H1 (cell line): Measurements from ENCODE around the gene KRT3. TPM values are rescaled to one million over a fixed set of nuclear protein-coding genes. Genes with fewer than 3 reads are reported as not detected.
A peak's percentile ranks its signal among the peaks of the same experiment; 100 is the strongest.

Experiments
- CTCF ChIA-PET: fragments of 300-600 bp; sonication (Branson Sonifier 250); formaldehyde crosslinking; loops from one replicate; lab custom pipeline; 2021; ENCODE audit not compliant: partially characterized antibody; lab: Charles Lee
- POLR2A ChIA-PET: fragments of 300-600 bp; sonication (Branson Sonifier 250); formaldehyde crosslinking; loops from one replicate; lab custom pipeline; 2021; ENCODE audit warnings: inconsistent platforms; ENCODE audit not compliant: partially characterized antibody; lab: Charles Lee
- DNase-seq, 2 experiments: peaks; one replicate each; pipeline versions ENCODE4 v3.0.0 to v3.0.0-alpha.2; 2010 to 2022; ENCODE audit warnings: low spot score in 2 of 2, low read depth in 1 of 2, mixed read lengths in 1 of 2
- FAIRE-seq: peaks from 2 replicates; lab custom pipeline; 2011; peaks lifted over from hg19 to GRCh38; lab: Jason Lieb, UNC
- H2AFZ ChIP-seq: 2 replicates; pipeline ENCODE4 v1.8.1; 2012; ENCODE audit warnings: low read length, inconsistent platforms
- H2AK5ac ChIP-seq: 2 replicates; pipeline ENCODE4 v1.6.1; 2013; ENCODE audit warnings: low read depth, low read length
- H2BK120ac ChIP-seq: replicated peaks from 2 replicates; pipeline ENCODE3; 2013; ENCODE audit warnings: low read depth, low read length, inconsistent platforms
- H2BK12ac ChIP-seq: 2 replicates; pipeline ENCODE4 v1.6.1; 2013; ENCODE audit warnings: low read depth, low read length
- H2BK15ac ChIP-seq: 2 replicates; pipeline ENCODE4 v1.6.1; 2013; ENCODE audit warnings: low read length
- H2BK20ac ChIP-seq: 2 replicates; pipeline ENCODE4 v1.6.1; 2013; ENCODE audit warnings: low read length
- H2BK5ac ChIP-seq: 2 replicates; pipeline ENCODE4 v1.6.1; 2013; ENCODE audit warnings: low read depth, low read length
- H3K14ac ChIP-seq: 2 replicates; pipeline ENCODE4 v1.6.1; 2013; ENCODE audit warnings: inconsistent platforms; ENCODE audit not compliant: insufficient read length
- H3K18ac ChIP-seq: 2 replicates; pipeline ENCODE4 v1.6.1; 2013; ENCODE audit warnings: low read length; ENCODE audit errors: extremely low read depth
- H3K23ac ChIP-seq: 2 replicates; pipeline ENCODE4 v1.6.1; 2013; ENCODE audit warnings: inconsistent platforms; ENCODE audit not compliant: insufficient read length
- H3K23me2 ChIP-seq: 2 replicates; pipeline ENCODE4 v1.6.1; 2013; ENCODE audit warnings: low read depth, low read length
- H3K27ac ChIP-seq: 2 replicates; pipeline ENCODE4 v1.6.1; 2011; ENCODE audit warnings: low read depth, low read length, inconsistent platforms
- H3K27me3 ChIP-seq, 4 experiments: replicated peaks in 1 of 4; 1 replicate in 1 of 4; 2 replicates in 3 of 4; pipeline versions ENCODE4 v1.6.1 to v1.8.1; 2011 to 2013; ENCODE audit warnings: low read length in 3 of 4, mild to moderate bottlenecking in 3 of 4, inconsistent platforms in 2 of 4, mixed read lengths in 2 of 4, moderate library complexity in 1 of 4; ENCODE audit not compliant: control insufficient read depth in 3 of 4, insufficient read depth in 3 of 4; ENCODE audit errors: extremely low read depth in 1 of 4
- H3K36me3 ChIP-seq, 4 experiments: 2 replicates each; pipeline versions ENCODE4 v1.6.1 to v1.8.1; 2011 to 2013; ENCODE audit warnings: mild to moderate bottlenecking in 4 of 4, low read length in 3 of 4, moderate library complexity in 2 of 4, control low read depth in 1 of 4, inconsistent platforms in 1 of 4; ENCODE audit not compliant: insufficient read depth in 4 of 4, control insufficient read depth in 2 of 4
- H3K4ac ChIP-seq: replicated peaks from 2 replicates; pipeline ENCODE3; 2013; ENCODE audit warnings: low read length, low read depth, mixed read lengths, inconsistent platforms; ENCODE audit not compliant: insufficient read length
- H3K4me1 ChIP-seq, 4 experiments: replicated peaks in 1 of 4; 1 replicate in 1 of 4; 2 replicates in 3 of 4; pipeline versions ENCODE4 v1.6.1 to v1.8.1; 2011 to 2013; ENCODE audit warnings: low read length in 3 of 4, inconsistent platforms in 2 of 4, mixed read lengths in 1 of 4; ENCODE audit not compliant: insufficient read depth in 4 of 4, control insufficient read depth in 3 of 4
- H3K4me2 ChIP-seq, 2 experiments: 2 replicates each; pipeline versions ENCODE4 v1.6.1 to v1.8.1; 2011 to 2013; ENCODE audit warnings: low read depth in 2 of 2, low read length in 2 of 2, control low read depth in 1 of 2, inconsistent platforms in 1 of 2, mild to moderate bottlenecking in 1 of 2; ENCODE audit not compliant: insufficient read depth in 1 of 2
- H3K4me3 ChIP-seq, 4 experiments: fragments of 200-600, 300-600 bp in 1 of 4; sonication (generic), shearing (Covaris generic), sonication (Bioruptor Twin) in 1 of 4; 2 replicates each; pipeline versions ENCODE4 v1.5.1 to v1.8.1; 2011 to 2016; ENCODE audit warnings: low read length in 4 of 4, low read depth in 3 of 4, control low read depth in 2 of 4, inconsistent platforms in 2 of 4, mild to moderate bottlenecking in 2 of 4, mixed read lengths in 1 of 4, moderate library complexity in 1 of 4; ENCODE audit not compliant: insufficient read depth in 2 of 4; ENCODE audit errors: extremely low read depth in 1 of 4
- H3K56ac ChIP-seq: replicated peaks from 2 replicates; pipeline ENCODE3; 2013; ENCODE audit warnings: low read depth, mild to moderate bottlenecking, mixed read lengths, low read length, inconsistent platforms; ENCODE audit not compliant: insufficient read length
- H3K79me1 ChIP-seq: 2 replicates; pipeline ENCODE4 v1.6.1; 2013; ENCODE audit warnings: low read depth, low read length, control low read depth
- H3K79me2 ChIP-seq, 2 experiments: 2 replicates each; pipeline versions ENCODE4 v1.6.1 to v1.8.1; 2012 to 2013; ENCODE audit warnings: low read length in 2 of 2, mild to moderate bottlenecking in 2 of 2, inconsistent platforms in 1 of 2; ENCODE audit not compliant: insufficient read depth in 2 of 2, control insufficient read depth in 1 of 2
- H3K9ac ChIP-seq, 4 experiments: replicated peaks in 1 of 4; 1 replicate in 1 of 4; 2 replicates in 3 of 4; pipeline versions ENCODE4 v1.6.1 to v1.8.1; 2011 to 2013; ENCODE audit warnings: low read depth in 3 of 4, low read length in 3 of 4, control low read depth in 2 of 4, mild to moderate bottlenecking in 2 of 4, moderate library complexity in 2 of 4, inconsistent platforms in 1 of 4; ENCODE audit errors: extremely low read depth in 1 of 4
- H3K9me3 ChIP-seq, 2 experiments: 2 replicates each; pipeline versions ENCODE4 v1.6.1 to v1.8.1; 2012 to 2013; ENCODE audit warnings: mild to moderate bottlenecking in 2 of 2, moderate library complexity in 2 of 2, control low read depth in 1 of 2, inconsistent platforms in 1 of 2, low read depth in 1 of 2, low read length in 1 of 2, mixed read lengths in 1 of 2; ENCODE audit not compliant: insufficient read depth in 2 of 2
- H4K20me1 ChIP-seq, 2 experiments: replicated peaks in 1 of 2; 2 replicates each; pipeline versions ENCODE3 to v1.8.1; 2011 to 2013; ENCODE audit warnings: inconsistent platforms in 2 of 2, low read length in 2 of 2, mild to moderate bottlenecking in 1 of 2; ENCODE audit not compliant: insufficient read depth in 2 of 2, control insufficient read depth in 1 of 2
- H4K5ac ChIP-seq: 2 replicates; pipeline ENCODE4 v1.6.1; 2013; ENCODE audit warnings: low read length, low read depth, mixed read lengths, inconsistent platforms; ENCODE audit not compliant: insufficient read length
- H4K8ac ChIP-seq: 2 replicates; pipeline ENCODE4 v1.8.0; 2013; ENCODE audit warnings: mild to moderate bottlenecking, moderate library complexity, low read length, inconsistent platforms; ENCODE audit not compliant: insufficient read depth; ENCODE audit errors: extremely low read depth
- H4K91ac ChIP-seq: replicated peaks from 2 replicates; pipeline ENCODE3; 2013; ENCODE audit warnings: low read length, mixed read lengths, inconsistent platforms; ENCODE audit not compliant: insufficient read length
- ATF2 ChIP-seq: IDR thresholded peaks from 2 replicates; pipeline ENCODE4 v1.6.1; 2012; ENCODE audit warnings: low read length, inconsistent platforms
- BACH1 ChIP-seq: IDR thresholded peaks from 2 replicates; pipeline ENCODE4 v1.6.1; 2012; ENCODE audit warnings: low read length, improper control_type of control experiment
- CHD1 ChIP-seq: IDR thresholded peaks from 2 replicates; pipeline ENCODE4 v1.6.1; 2012; ENCODE audit warnings: low read depth, low read length, improper control_type of control experiment
- CREB1 ChIP-seq: IDR thresholded peaks from 2 replicates; pipeline ENCODE4 v1.6.1; 2012; ENCODE audit warnings: inconsistent platforms
- EZH2 ChIP-seq: fragments of 200-600 bp; sonication (generic); IDR thresholded peaks from 2 replicates; pipeline ENCODE4 v1.7.1; 2012; ENCODE audit warnings: low read depth, mild to moderate bottlenecking, moderate library complexity, low read length, inconsistent platforms; ENCODE audit not compliant: severe bottlenecking
- GABPA ChIP-seq: IDR thresholded peaks from 2 replicates; pipeline ENCODE4 v1.6.1; 2011; ENCODE audit warnings: mild to moderate bottlenecking, low read length, moderate library complexity, borderline replicate concordance; ENCODE audit not compliant: insufficient read depth
- RAD21 ChIP-seq, 2 experiments: IDR thresholded peaks in 1 of 2; conservative IDR thresholded peaks in 1 of 2; 2 replicates each; pipeline ENCODE4 v1.6.1; 2011; ENCODE audit warnings: low read depth in 2 of 2, low read length in 2 of 2, improper control_type of control experiment in 1 of 2, inconsistent platforms in 1 of 2, mild to moderate bottlenecking in 1 of 2, moderate library complexity in 1 of 2
- TBP ChIP-seq: IDR thresholded peaks from 2 replicates; pipeline ENCODE4 v1.6.1; 2011; ENCODE audit warnings: low read depth, low read length, improper control_type of control experiment
- TCF12 ChIP-seq: IDR thresholded peaks from 2 replicates; pipeline ENCODE4 v1.6.1; 2011; ENCODE audit warnings: low read depth, mild to moderate bottlenecking, low read length
- WGBS, 2 experiments: shearing (Covaris generic) in 1 of 2; methylation state at CpG; one replicate each; pipeline versions ENCODE4 v1.1.6 to v1.1.7; 2013 to 2015; ENCODE audit warnings: low lambda C conversion rate in 2 of 2, mixed read lengths in 2 of 2, inconsistent platforms in 1 of 2, low coverage in 1 of 2, missing lambda C conversion rate in 1 of 2; ENCODE audit not compliant: insufficient replicate concordance in 2 of 2, insufficient coverage in 1 of 2, insufficient read length in 1 of 2; ENCODE audit errors: extremely low coverage in 1 of 2, missing lambda C conversion rate in 1 of 2; 5-methylcytosine and 5-hydroxymethylcytosine counted together
- polyA plus RNA-seq, 7 experiments: library from polyadenylated mRNA; depleted of rRNA in 3 of 7; stranded (reverse) in 5 of 7; unstranded in 2 of 7; fragments of >200 nt in 5 of 7; fragments of 200-250 nt in 2 of 7; gene quantifications; 1 replicate in 5 of 7; 2 replicates in 1 of 7; 4 replicates in 1 of 7; pipeline versions ENCODE4 v1.2.1 to v1.2.3, GENCODE V29; 2011 to 2013; ENCODE audit warnings: missing spikeins in 2 of 7, mixed read lengths in 2 of 7
- total RNA-seq: library from RNA; stranded (reverse); fragmentation: NEBNext Ultra II Directional; extraction: Animal tissue kit (Norgen Biotek cat#: 25700); gene quantifications from 2 replicates; pipeline ENCODE4 v1.2.1, GENCODE V29; 2021

The KRT3 gene
- total and polyA plus RNA-seq, 2 of the 8 experiments (the other 6 are each of a cell fraction or from before 2014, with no cell fraction given), result not detected

GRCh38 chr12:52789637-52790426 lies 6.1 kb downstream of the KRT3 start:
- Histone ChIP-seq H3K9me3 (no peaks in the 10 kb centered on the region), H3K4ac (no peak overlapping the region), H3K27ac (no peak overlapping the region), H2AK5ac (no peak overlapping the region), H3K23me2 (no peaks in the 10 kb centered on the region), H3K4me1 (no peaks in the 10 kb centered on the region), H2BK12ac (no peak overlapping the region), H4K20me1 (no peaks in the 10 kb centered on the region), H3K56ac (no peak overlapping the region), H3K18ac (no peak overlapping the region), H2BK20ac (no peak overlapping the region), H3K27me3 (no peaks in the 10 kb centered on the region), H2BK15ac (no peak overlapping the region), H3K23ac (no peak overlapping the region), H4K5ac (no peak overlapping the region), H2AFZ (no peak overlapping the region), H3K4me2 (no peak overlapping the region), H3K36me3 (no peaks in the 10 kb centered on the region), H4K8ac (peak overlapping the region; percentile 74), H3K79me1 (no peaks in the 10 kb centered on the region), H4K91ac (no peak overlapping the region), H3K14ac (no peak overlapping the region), H2BK120ac (no peak overlapping the region), H2BK5ac (no peak overlapping the region), H3K4me3 (no peak overlapping the region), H3K79me2 (no peaks in the 10 kb centered on the region), H3K9ac (peak overlapping the region in 2 of 4 experiments; percentile 4 to 22; a peak in 2 of 7 replicates)
- no peak for DNase-seq
- CTCF ChIA-PET, result interaction anchor here (0.7 to 3.7 kb wide), 10 partner anchors 12 to 124 kb away, joined by 3 to 20 read pairs (median 4); partner anchors contain the start of gene KRT76
- WGBS, 2 experiments, result 94% methylated on average over 38 of the region's 50 CpGs; no CpG with 5 or more reads in 1 of the 2 experiments
- FAIRE-seq, result no peak
- POLR2A ChIA-PET, result interaction anchor here (0.5 kb wide), 1 partner anchor 260 kb away, joined by 3 read pairs; the partner anchor contains the start of gene TNS2
- TF ChIP-seq EZH2 (no peak), TBP (no peak), RAD21 (IDR thresholded peaks at IDR 0.05 in 1 of 2, conservative IDR thresholded peaks at IDR 0.05 in 1 of 2; ENCODE audit: low read depth in 2 of 2, low read length in 2 of 2) (no peak), CREB1 (no peak), TCF12 (no peak), ATF2 (no peak), GABPA (no peak), CHD1 (no peak), BACH1 (no peak)
